ENCODE measurements around the gene NOL11.

NOL11 gene

DNA sequence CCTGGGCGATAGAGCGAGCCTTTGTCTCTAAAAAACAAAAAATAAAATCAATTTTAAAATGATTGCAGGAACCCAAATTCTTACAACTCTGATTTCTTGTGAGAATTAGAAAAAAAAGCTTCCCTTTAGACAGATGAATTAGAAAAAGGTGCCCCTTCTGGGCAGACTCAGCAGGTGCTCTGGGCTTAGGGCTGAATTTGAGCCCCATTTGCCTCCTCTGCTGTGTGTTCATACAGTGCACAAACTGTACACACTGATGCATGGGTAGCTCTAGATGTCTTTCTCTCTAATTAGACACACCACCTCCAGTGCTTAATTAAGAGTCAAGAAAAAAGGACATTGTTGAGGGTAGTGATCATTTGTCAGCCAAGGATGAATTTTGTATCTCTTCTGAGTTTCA lies 38.5 kb upstream of the NOL11 start:
- TF ChIP-seq CTCF (IDR thresholded peaks at IDR 0.05; ENCODE audit: low read length, missing control alignments), result no peak
- DNase-seq (ENCODE audit: low read depth), result no peak
- H3K4me3 ChIP-seq (replicated peaks; ENCODE audit: low read depth, low read length), result no peak overlapping the region

DNA sequence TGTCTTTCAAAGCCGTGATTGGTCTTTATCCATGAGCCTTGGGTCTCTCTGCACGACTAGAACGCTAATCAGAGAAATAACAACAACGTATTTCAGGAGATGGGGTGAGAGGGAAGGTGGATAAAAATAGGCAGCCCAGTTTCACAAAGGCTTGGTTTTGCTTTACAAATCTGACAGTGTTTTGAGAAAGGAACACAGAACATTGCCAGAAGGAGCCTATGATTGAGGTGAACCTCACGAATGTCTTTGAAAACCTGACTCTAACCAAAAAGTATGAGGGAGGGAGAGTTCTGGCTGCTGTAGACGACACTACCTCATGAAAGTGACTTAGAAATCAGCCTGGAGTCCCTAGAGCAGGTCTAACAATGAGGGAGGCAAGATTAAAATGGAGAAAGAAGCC lies 38.0 kb upstream of the NOL11 start:
- H3K4me3 ChIP-seq (replicated peaks; ENCODE audit: low read depth, low read length), result no peak overlapping the region
- no peak for TF ChIP-seq CTCF (IDR thresholded peaks at IDR 0.05; ENCODE audit: low read length, missing control alignments)
- no peak for DNase-seq (ENCODE audit: low read depth)

DNA sequence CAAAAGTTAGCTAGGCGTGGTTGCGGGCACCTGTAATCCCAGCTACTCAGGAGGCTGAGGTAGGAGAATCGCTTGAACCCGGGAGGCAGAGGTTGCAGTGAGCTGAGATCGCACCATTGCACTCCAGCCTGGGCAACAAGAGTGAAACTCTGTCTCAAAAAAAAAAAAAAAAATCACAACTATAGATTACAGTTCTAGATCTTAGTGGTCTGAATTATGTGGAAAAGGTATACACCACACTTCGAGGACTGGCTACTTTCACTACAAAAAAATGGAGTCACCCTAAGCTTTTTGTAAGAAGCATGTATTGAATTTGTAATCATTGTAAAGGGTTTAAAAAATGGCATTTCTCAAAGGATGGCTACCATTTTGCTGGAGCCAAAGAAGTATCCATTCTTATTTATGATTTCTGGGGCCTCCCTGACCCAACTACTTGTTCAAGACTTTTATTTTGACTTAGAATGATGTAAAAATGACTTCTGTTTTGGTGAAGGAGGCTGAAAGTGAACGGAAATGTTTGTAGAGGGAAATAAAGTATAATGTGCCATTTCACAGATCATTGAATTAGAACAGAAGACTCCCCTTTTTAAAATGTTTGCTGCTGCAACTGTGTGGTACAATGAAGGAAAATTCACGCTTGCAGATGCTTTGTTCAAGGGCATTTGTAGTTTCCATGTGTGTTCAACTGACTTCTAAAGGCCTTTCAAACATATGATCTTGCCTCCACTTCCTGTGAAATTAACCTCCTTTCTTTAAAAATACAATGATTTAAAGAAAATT lies 37.1 kb upstream of the NOL11 start:
- TF ChIP-seq CTCF (IDR thresholded peaks at IDR 0.05; ENCODE audit: low read length, missing control alignments), result no peak
- DNase-seq (ENCODE audit: low read depth), result no peak
- H3K4me3 ChIP-seq (replicated peaks; ENCODE audit: low read depth, low read length), result no peak overlapping the region

GRCh38 chr17:67682196-67682595 lies 35.5 kb upstream of the NOL11 start:
- no peak for TF ChIP-seq CTCF (IDR thresholded peaks at IDR 0.05; ENCODE audit: low read length, missing control alignments)
- no peak for DNase-seq (ENCODE audit: low read depth)
- H3K4me3 ChIP-seq (replicated peaks; ENCODE audit: low read depth, low read length), result no peak overlapping the region

DNA sequence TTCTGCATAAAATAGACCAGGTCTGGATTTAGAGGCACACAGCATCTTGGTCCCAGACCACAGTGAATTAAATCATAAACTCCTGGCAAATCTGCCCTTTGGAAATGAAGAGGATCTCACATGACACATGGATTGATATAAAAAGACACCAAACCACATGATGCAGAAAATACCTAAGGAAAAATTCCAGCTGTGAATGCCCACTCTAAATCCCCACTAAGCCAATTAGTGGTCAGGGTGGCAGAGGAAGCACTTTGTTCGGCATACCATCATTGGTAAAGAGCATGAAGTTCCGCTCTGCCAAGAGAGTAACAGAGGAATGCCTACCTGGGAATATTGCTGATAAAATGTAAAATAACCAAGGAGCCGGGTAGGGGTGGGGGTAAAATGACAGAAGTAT lies 32.4 kb upstream of the NOL11 start:
- H3K4me3 ChIP-seq (replicated peaks; ENCODE audit: low read depth, low read length), result no peak overlapping the region
- no peak for DNase-seq (ENCODE audit: low read depth)
- TF ChIP-seq CTCF (IDR thresholded peaks at IDR 0.05; ENCODE audit: low read length, missing control alignments), result no peak

DNA sequence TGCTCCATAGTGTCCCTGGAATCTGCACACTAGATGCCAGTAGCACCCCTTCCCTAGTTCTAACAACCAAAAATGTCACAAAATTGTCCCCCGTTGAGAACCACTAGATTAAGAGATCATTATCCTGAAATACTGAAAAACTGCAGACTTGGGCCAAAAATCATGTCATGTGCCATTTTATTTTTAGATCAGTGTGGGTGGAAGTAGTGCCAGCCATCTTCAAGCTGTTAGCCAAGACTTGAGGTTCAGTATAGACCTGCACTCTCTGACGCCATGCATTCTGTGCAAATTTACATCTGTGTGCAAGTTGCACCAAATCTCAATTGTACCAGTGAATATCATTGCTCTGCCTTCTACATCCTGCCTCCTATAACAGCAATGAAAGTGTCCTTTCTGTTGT lies 31.5 kb upstream of the NOL11 start:
- no peak for DNase-seq (ENCODE audit: low read depth)
- H3K4me3 ChIP-seq (replicated peaks; ENCODE audit: low read depth, low read length), result no peak overlapping the region
- TF ChIP-seq CTCF (IDR thresholded peaks at IDR 0.05; ENCODE audit: low read length, missing control alignments), result no peak

GRCh38 chr17:67687511-67687910 lies 30.2 kb upstream of the NOL11 start:
- H3K4me3 ChIP-seq (replicated peaks; ENCODE audit: low read depth, low read length), result no peak overlapping the region
- DNase-seq (ENCODE audit: low read depth), result no peak
- no peak for TF ChIP-seq CTCF (IDR thresholded peaks at IDR 0.05; ENCODE audit: low read length, missing control alignments)

Data from fibroblast of pulmonary artery (primary cell).